Body of pancreas (tissue), 4 donors: ENCODE data around the gene DISP2.

ENCODE experiments used
- POLR2A ChIP-seq, 3 donors: fragments of 450-650 bp; IDR thresholded peaks; one replicate each; pipeline ENCODE4 v1.6.1; 2016; ENCODE audit warnings: antibody characterized with exemption in 3 of 3, mild to moderate bottlenecking in 2 of 3
- TF ChIP-seq, protein P1 (sequence below), 7 experiments: fragments of 450-650 bp in 4 of 7; fragments of 200-600 bp in 3 of 7; sonication (generic) in 3 of 7; IDR thresholded peaks; one replicate each; pipeline ENCODE4 v1.5.1; 2016 to 2019; ENCODE audit warnings: antibody characterized with exemption in 7 of 7

DNA sequence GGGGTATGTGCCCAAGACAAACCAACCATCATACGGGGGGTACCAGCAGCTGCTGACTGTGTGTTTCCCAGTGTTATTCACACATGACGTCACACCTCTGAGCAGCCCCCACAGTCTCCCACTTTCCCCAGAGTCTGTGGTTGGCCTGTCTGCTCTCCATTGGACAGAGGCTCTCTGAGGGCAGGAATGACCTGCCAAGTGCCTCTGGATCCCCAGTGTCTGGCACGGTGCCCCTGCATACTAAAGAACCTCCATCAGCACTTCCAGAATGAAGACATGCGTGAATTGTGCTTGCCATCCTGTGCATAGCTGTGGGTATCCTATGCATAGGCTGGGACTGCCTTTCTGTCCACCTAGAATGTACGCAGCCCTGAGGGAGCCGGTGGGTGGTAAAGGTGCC, 13.8 kb upstream of the DISP2 start:
- TF ChIP-seq, protein P1, sequence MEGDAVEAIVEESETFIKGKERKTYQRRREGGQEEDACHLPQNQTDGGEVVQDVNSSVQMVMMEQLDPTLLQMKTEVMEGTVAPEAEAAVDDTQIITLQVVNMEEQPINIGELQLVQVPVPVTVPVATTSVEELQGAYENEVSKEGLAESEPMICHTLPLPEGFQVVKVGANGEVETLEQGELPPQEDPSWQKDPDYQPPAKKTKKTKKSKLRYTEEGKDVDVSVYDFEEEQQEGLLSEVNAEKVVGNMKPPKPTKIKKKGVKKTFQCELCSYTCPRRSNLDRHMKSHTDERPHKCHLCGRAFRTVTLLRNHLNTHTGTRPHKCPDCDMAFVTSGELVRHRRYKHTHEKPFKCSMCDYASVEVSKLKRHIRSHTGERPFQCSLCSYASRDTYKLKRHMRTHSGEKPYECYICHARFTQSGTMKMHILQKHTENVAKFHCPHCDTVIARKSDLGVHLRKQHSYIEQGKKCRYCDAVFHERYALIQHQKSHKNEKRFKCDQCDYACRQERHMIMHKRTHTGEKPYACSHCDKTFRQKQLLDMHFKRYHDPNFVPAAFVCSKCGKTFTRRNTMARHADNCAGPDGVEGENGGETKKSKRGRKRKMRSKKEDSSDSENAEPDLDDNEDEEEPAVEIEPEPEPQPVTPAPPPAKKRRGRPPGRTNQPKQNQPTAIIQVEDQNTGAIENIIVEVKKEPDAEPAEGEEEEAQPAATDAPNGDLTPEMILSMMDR (IDR thresholded peaks at IDR 0.05) = no peak
- no peak for TF ChIP-seq POLR2A (IDR thresholded peaks at IDR 0.05)
